Measurements from ENCODE around the gene ITIH3.

ITIH3 gene

GRCh38 chr3:52795298-52795900 is 803 bp downstream of the ITIH3 start:
- no peak for DNase-seq
- no peak for TF ChIP-seq POLR2A (IDR thresholded peaks at IDR 0.05; ENCODE audit: low read length)
- TF ChIP-seq GATA1 (IDR thresholded peaks at IDR 0.05; ENCODE audit: low read depth, low read length) = no peak

GRCh38 chr3:52796411-52796810 is 1.8 kb downstream of the ITIH3 start:
- DNase-seq = no peak
- TF ChIP-seq POLR2A (IDR thresholded peaks at IDR 0.05; ENCODE audit: low read length) (no peak), GATA1 (IDR thresholded peaks at IDR 0.05; ENCODE audit: low read depth, low read length) (no peak)

GRCh38 chr3:52798376-52798977 is 3.9 kb downstream of the ITIH3 start:
- TF ChIP-seq GATA1 (IDR thresholded peaks at IDR 0.05; ENCODE audit: low read depth, low read length) = no peak
- TF ChIP-seq POLR2A (IDR thresholded peaks at IDR 0.05; ENCODE audit: low read length) = no peak

GRCh38 chr3:52798978-52799476 is 4.4 kb downstream of the ITIH3 start:
- peak; percentile 24 to 56 for DNase-seq
- TF ChIP-seq POLR2A (IDR thresholded peaks at IDR 0.05; ENCODE audit: low read length) = no peak
- no peak for TF ChIP-seq GATA1 (IDR thresholded peaks at IDR 0.05; ENCODE audit: low read depth, low read length)

More at GRCh38 chr3:52798376-52798977, 3.9 kb downstream of the ITIH3 start:
- DNase-seq = no peak

- no peak for TF ChIP-seq GATA1 (IDR thresholded peaks at IDR 0.05; ENCODE audit: low read depth, low read length)
- TF ChIP-seq POLR2A (IDR thresholded peaks at IDR 0.05; ENCODE audit: low read length) = no peak
- DNase-seq = no peak
Observed at GRCh38 chr3:52800079-52800478, 5.5 kb downstream of the ITIH3 start.

GRCh38 chr3:52801839-52802238 is 7.2 kb downstream of the ITIH3 start:
- no peak for DNase-seq
- no peak for TF ChIP-seq POLR2A (IDR thresholded peaks at IDR 0.05; ENCODE audit: low read length)
- no peak for TF ChIP-seq GATA1 (IDR thresholded peaks at IDR 0.05; ENCODE audit: low read depth, low read length)

GRCh38 chr3:52805270-52806039 is 10.9 kb downstream of the ITIH3 start:
- no peak for TF ChIP-seq GATA1 (IDR thresholded peaks at IDR 0.05; ENCODE audit: low read depth, low read length)
- no peak for TF ChIP-seq POLR2A (IDR thresholded peaks at IDR 0.05; ENCODE audit: low read length)
- peak; percentile 11 to 21 for DNase-seq

GRCh38 chr3:52809149-52809548 is 14.6 kb downstream of the ITIH3 start:
- TF ChIP-seq POLR2A (IDR thresholded peaks at IDR 0.05; ENCODE audit: low read length) = no peak
- no peak for TF ChIP-seq GATA1 (IDR thresholded peaks at IDR 0.05; ENCODE audit: low read depth, low read length)
- DNase-seq = no peak

GRCh38 chr3:52809662-52810377 is 15.2 kb downstream of the ITIH3 start:
- no peak for DNase-seq
- TF ChIP-seq POLR2A (IDR thresholded peaks at IDR 0.05; ENCODE audit: low read length) = no peak
- no peak for TF ChIP-seq GATA1 (IDR thresholded peaks at IDR 0.05; ENCODE audit: low read depth, low read length)

GRCh38 chr3:52810923-52811322 is 16.3 kb downstream of the ITIH3 start:
- no peak for DNase-seq

GRCh38 chr3:52811452-52812011 is 16.9 kb downstream of the ITIH3 start:
- TF ChIP-seq POLR2A (IDR thresholded peaks at IDR 0.05; ENCODE audit: low read length) (no peak), GATA1 (IDR thresholded peaks at IDR 0.05; ENCODE audit: low read depth, low read length) (no peak)
- no peak for DNase-seq

More at GRCh38 chr3:52810923-52811322, 16.3 kb downstream of the ITIH3 start:
- TF ChIP-seq POLR2A (IDR thresholded peaks at IDR 0.05; ENCODE audit: low read length) = no peak
- no peak for TF ChIP-seq GATA1 (IDR thresholded peaks at IDR 0.05; ENCODE audit: low read depth, low read length)

- DNase-seq = no peak
- no peak for TF ChIP-seq POLR2A (IDR thresholded peaks at IDR 0.05; ENCODE audit: low read length)
- no peak for TF ChIP-seq GATA1 (IDR thresholded peaks at IDR 0.05; ENCODE audit: low read depth, low read length)
Observed at GRCh38 chr3:52813810-52814209, 19.2 kb downstream of the ITIH3 start.

GRCh38 chr3:52816199-52816598 is 21.6 kb downstream of the ITIH3 start:
- TF ChIP-seq POLR2A (IDR thresholded peaks at IDR 0.05; ENCODE audit: low read length) (no peak), GATA1 (IDR thresholded peaks at IDR 0.05; ENCODE audit: low read depth, low read length) (no peak)
- no peak for DNase-seq

Measured in erythroblast (primary cell).